ENCODE data around the gene SNAP47.
A peak's percentile ranks its signal among the peaks of the same experiment; 100 is the strongest.

The SNAP47 gene

GRCh38 chr1:227788271-227789083 is 53.2 kb downstream of the SNAP47 start:
- TF ChIP-seq CTCF (IDR thresholded peaks at IDR 0.05; ENCODE audit: unreplicated experiment in 3 of 3), result no peak

GRCh38 chr1:227789084-227790033 is 54.1 kb downstream of the SNAP47 start:
- Mint-ChIP-seq H3K27me3 (ENCODE audit: low read depth) (peaks cover 17% of the 10 kb centered on the region), H3K27ac (no peak overlapping the region), H3K9me3 (no peaks in the 10 kb centered on the region), H3K36me3 (ENCODE audit: low read depth) (no peaks in the 10 kb centered on the region), H3K4me3 (peak overlapping the region; percentile 83 to 87 (median 85)), H3K4me1 (peaks cover 46% of the 10 kb centered on the region)
- TF ChIP-seq CTCF (IDR thresholded peaks at IDR 0.05; ENCODE audit: unreplicated experiment in 3 of 3), result no peak

More at GRCh38 chr1:227788271-227789083, 53.2 kb downstream of the SNAP47 start:
- Mint-ChIP-seq H3K27ac (no peak overlapping the region), H3K4me1 (peaks cover 37% of the 10 kb centered on the region), H3K36me3 (ENCODE audit: low read depth) (peaks cover 4% of the 10 kb centered on the region), H3K9me3 (no peaks in the 10 kb centered on the region), H3K4me3 (peak overlapping the region; percentile 83 to 87 (median 85)), H3K27me3 (ENCODE audit: low read depth) (peaks cover 17% of the 10 kb centered on the region)

- Mint-ChIP-seq H3K9me3 (no peaks in the 10 kb centered on the region), H3K27ac (no peak overlapping the region), H3K36me3 (ENCODE audit: low read depth) (no peaks in the 10 kb centered on the region), H3K4me3 (peak overlapping the region in 1 of 3 experiments; percentile 83), H3K4me1 (peaks cover 50% of the 10 kb centered on the region), H3K27me3 (ENCODE audit: low read depth) (peaks cover 17% of the 10 kb centered on the region)
- TF ChIP-seq CTCF (IDR thresholded peaks at IDR 0.05; ENCODE audit: unreplicated experiment in 3 of 3), result no peak
These were observed 54.8 kb downstream of the SNAP47 start for GRCh38 chr1:227790034-227790400.

GRCh38 chr1:227790868-227791267 is 55.6 kb downstream of the SNAP47 start:
- H3K36me3 Mint-ChIP-seq (ENCODE audit: low read depth), result no peaks in the 10 kb centered on the region
- H3K9me3 Mint-ChIP-seq, result no peaks in the 10 kb centered on the region
- H3K4me3 Mint-ChIP-seq, result peak overlapping the region in 1 of 3 experiments; percentile 12
- peak overlapping the region in 2 of 3 experiments; percentile 83 to 95 for H3K27ac Mint-ChIP-seq
- peaks cover 50% of the 10 kb centered on the region for H3K4me1 Mint-ChIP-seq
- H3K27me3 Mint-ChIP-seq (ENCODE audit: low read depth), result peaks cover 13% of the 10 kb centered on the region
- no peak for TF ChIP-seq CTCF (IDR thresholded peaks at IDR 0.05; ENCODE audit: unreplicated experiment in 3 of 3)

- Mint-ChIP-seq H3K9me3 (no peaks in the 10 kb centered on the region), H3K36me3 (ENCODE audit: low read depth) (no peaks in the 10 kb centered on the region), H3K4me1 (peaks cover 46% of the 10 kb centered on the region), H3K27ac (peak overlapping the region; percentile 83 to 95 (median 91)), H3K4me3 (peak overlapping the region; percentile 22 to 67 (median 66)), H3K27me3 (ENCODE audit: low read depth) (peaks cover 8% of the 10 kb centered on the region)
- no peak for TF ChIP-seq CTCF (IDR thresholded peaks at IDR 0.05; ENCODE audit: unreplicated experiment in 3 of 3)
These were observed 56.3 kb downstream of the SNAP47 start for GRCh38 chr1:227791425-227792143.

Measured in nephron (organoid).